HepG2 (cell line): ENCODE measurements around the gene KXD1.

Experiments used
- ATF1 ChIP-seq: IDR thresholded peaks from 2 replicates; pipeline ENCODE4 v1.6.1; 2016; ENCODE audit warnings: mild to moderate bottlenecking, control low read depth
- JUND ChIP-seq: sonication (generic); formaldehyde crosslinking; IDR thresholded peaks from 2 replicates; pipeline ENCODE4 v1.8.0; 2022; ENCODE audit warnings: mild to moderate bottlenecking, missing genetic modification reagents
- SP1 ChIP-seq, 2 experiments: fragments of 450-650 bp in 1 of 2; sonication (generic) in 1 of 2; formaldehyde crosslinking in 1 of 2; IDR thresholded peaks; 2 replicates each; pipeline versions ENCODE4 v1.4.0 to v1.6.1; 2016 to 2020; ENCODE audit warnings: missing genetic modification reagents in 1 of 2
- TRIM22 ChIP-seq: fragments of 450-650 bp; IDR thresholded peaks from 2 replicates; pipeline ENCODE4 v1.6.1; 2017
- ZBED4 ChIP-seq: sonication (generic); formaldehyde crosslinking; IDR thresholded peaks from 2 replicates; pipeline ENCODE4 v1.4.0; 2020; ENCODE audit warnings: missing genetic modification reagents, borderline replicate concordance
- ZNF512B ChIP-seq: sonication (generic); formaldehyde crosslinking; IDR thresholded peaks from 2 replicates; pipeline ENCODE4 v1.5.1; 2020; ENCODE audit warnings: missing genetic modification reagents, mild to moderate bottlenecking, borderline replicate concordance

DNA sequence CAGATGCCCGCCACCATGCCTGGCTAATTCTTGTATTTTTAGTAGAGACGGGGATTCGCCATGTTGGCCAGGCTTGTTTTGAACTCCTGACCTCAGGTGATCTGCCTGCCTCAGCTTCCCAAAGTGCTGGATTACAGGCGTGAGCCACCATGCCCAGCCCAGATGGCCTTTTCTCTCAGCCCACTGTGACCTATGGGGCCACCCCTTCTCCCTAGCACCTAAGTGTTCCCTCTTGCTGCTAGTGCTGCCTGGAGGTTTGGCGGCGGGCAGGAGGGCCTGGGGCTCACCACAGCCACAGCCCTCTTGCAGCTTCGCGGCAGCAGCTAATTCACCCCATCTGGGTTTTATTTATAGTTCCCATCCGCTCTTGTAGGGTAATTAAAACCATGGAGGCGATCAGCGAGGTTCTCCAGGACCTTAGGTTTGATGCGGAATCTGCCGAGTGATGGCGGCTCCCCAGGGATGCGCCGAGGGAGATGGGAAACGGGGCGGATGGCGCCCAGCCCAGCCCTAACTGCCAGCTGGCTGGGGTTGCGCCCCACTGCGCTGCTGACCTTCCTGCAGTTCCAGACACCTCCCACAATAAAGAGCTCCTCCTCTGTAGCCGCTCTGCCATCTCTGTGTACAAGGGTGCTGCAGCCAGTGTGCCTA lies 34.2 kb downstream of the KXD1 start:
- TF ChIP-seq JUND (CRISPR knock-in tag) = no peak
- no peak for TF ChIP-seq ZBED4
- TF ChIP-seq TRIM22 = no peak
- TF ChIP-seq ATF1 = no peak
- TF ChIP-seq SP1 (IDR thresholded peaks at IDR 0.05) = no peak
- no peak for TF ChIP-seq SP1 (CRISPR knock-in tag; IDR thresholded peaks at IDR 0.05)
- TF ChIP-seq ZNF512B (CRISPR knock-in tag) = no peak
